Globus pallidus (tissue), 1 donor: Measurements from ENCODE around the gene CDK12.

Source experiments
- DNase-seq: peaks from one replicate; pipeline ENCODE4 v3.0.0-alpha.2; 2015; ENCODE audit warnings: low spot score

CDK12 gene

GRCh38 chr17:39549747-39550573 is 88.7 kb downstream of the CDK12 start:
- DNase-seq, result no peak

GRCh38 chr17:39551879-39552278 is 90.6 kb downstream of the CDK12 start:
- no peak for DNase-seq

- DNase-seq, result no peak
Measured at GRCh38 chr17:39553341-39553945, 92.2 kb downstream of the CDK12 start.

- no peak for DNase-seq
Measured at GRCh38 chr17:39555368-39555767, 94.1 kb downstream of the CDK12 start.

GRCh38 chr17:39556423-39556822 is 95.1 kb downstream of the CDK12 start:
- no peak for DNase-seq

GRCh38 chr17:39562395-39562794 is 101.1 kb downstream of the CDK12 start:
- DNase-seq, result no peak

GRCh38 chr17:39562976-39563375 is 101.7 kb downstream of the CDK12 start:
- DNase-seq, result no peak

GRCh38 chr17:39563476-39563875 is 102.2 kb downstream of the CDK12 start:
- no peak for DNase-seq

GRCh38 chr17:39564211-39564848 is 103.0 kb downstream of the CDK12 start:
- DNase-seq, result no peak

GRCh38 chr17:39566094-39566850 is 105.0 kb downstream of the CDK12 start:
- DNase-seq, result no peak

- DNase-seq, result no peak
Measured at GRCh38 chr17:39568702-39569101, 107.4 kb downstream of the CDK12 start.

GRCh38 chr17:39569126-39569525 is 107.8 kb downstream of the CDK12 start:
- no peak for DNase-seq

- no peak for DNase-seq
Measured at GRCh38 chr17:39572121-39572520, 110.8 kb downstream of the CDK12 start.

- peak; percentile 11 for DNase-seq
Measured at GRCh38 chr17:39573447-39574298, 112.4 kb downstream of the CDK12 start.

- DNase-seq, result no peak
Measured at GRCh38 chr17:39576187-39576586, 114.9 kb downstream of the CDK12 start.

- no peak for DNase-seq
Measured at GRCh38 chr17:39578272-39578671, 117.0 kb downstream of the CDK12 start.

GRCh38 chr17:39579318-39580081 is 118.2 kb downstream of the CDK12 start:
- no peak for DNase-seq

- no peak for DNase-seq
Measured at GRCh38 chr17:39580082-39580468, 118.8 kb downstream of the CDK12 start.

GRCh38 chr17:39581071-39581758 is 119.9 kb downstream of the CDK12 start:
- no peak for DNase-seq

- no peak for DNase-seq
Measured at GRCh38 chr17:39581759-39582085, 120.4 kb downstream of the CDK12 start.
